Adrenal gland (tissue), 12 donors: ENCODE measurements around the gene SLC9A5. TPM values are rescaled to one million over a fixed set of nuclear protein-coding genes. Genes with fewer than 3 reads are reported as not detected.

Experiments
- DNase-seq, 7 donors: peaks; one replicate each; pipeline ENCODE4 v3.0.0-alpha.2; 2019 to 2020
- H3K27ac ChIP-seq, 5 donors: fragments of 200-600 bp; sonication (generic) in 4 of 5; 1 replicate in 3 of 5; 2 replicates in 2 of 5; pipeline versions ENCODE4 v1.5.1 to v1.8.0; 2016 to 2020; ENCODE audit warnings: mild to moderate bottlenecking in 1 of 5
- H3K27me3 ChIP-seq: fragments of 200-600 bp; 2 replicates; pipeline ENCODE4 v1.8.0; 2021
- H3K36me3 ChIP-seq, 2 donors: fragments of 200-600 bp; replicated peaks in 1 of 2; 1 replicate in 1 of 2; 2 replicates in 1 of 2; pipeline versions ENCODE4 v1.5.1 to v1.8.0; 2018 to 2022
- H3K4me1 ChIP-seq, 2 donors: fragments of 200-600 bp; replicated peaks in 1 of 2; 1 replicate in 1 of 2; 2 replicates in 1 of 2; pipeline versions ENCODE4 v1.5.1 to v1.8.0; 2018 to 2021
- H3K4me3 ChIP-seq, 4 donors: fragments of 200-600 bp; sonication (generic) in 3 of 4; one replicate each; pipeline ENCODE4 v1.5.1; 2016 to 2018
- H3K9me3 ChIP-seq, 3 donors: fragments of 200-600 bp; sonication (generic) in 1 of 3; replicated peaks in 1 of 3; 1 replicate in 2 of 3; 2 replicates in 1 of 3; pipeline versions ENCODE4 v1.5.1 to v1.8.0; 2016 to 2021
- CTCF ChIP-seq, 6 experiments: fragments of 450-650 bp in 4 of 6; fragments of 200-600 bp in 2 of 6; sonication (generic) in 1 of 6; IDR thresholded peaks; 1 replicate in 5 of 6; 2 replicates in 1 of 6; pipeline versions ENCODE4 v1.5.1 to v1.8.0; 2016 to 2021; ENCODE audit warnings: antibody characterized with exemption in 6 of 6, mild to moderate bottlenecking in 2 of 6, moderate library complexity in 1 of 6
- POLR2A ChIP-seq, 2 donors: fragments of 450-650 bp; IDR thresholded peaks; one replicate each; pipeline ENCODE4 v1.6.1; 2017; ENCODE audit warnings: antibody characterized with exemption in 2 of 2, mild to moderate bottlenecking in 2 of 2, moderate library complexity in 1 of 2
- whole genome bisulfite sequencing, 4 donors: extraction: QIAGEN DNeasy Blood & Tissue Kit in 2 of 4; methylation state at CpG; one replicate each; pipeline versions ENCODE4 v1.1.5 to v1.1.7; 2013 to 2017; 5-methylcytosine and 5-hydroxymethylcytosine counted together
- intact Hi-C, 2 donors: fragments of 100-400 bp; cut with DNase I; formaldehyde crosslinking; loops; one replicate each; pipeline versions ENCODE4 v1.14.1 to v1.15.0; 2022 to 2023
- polyA plus RNA-seq, 3 donors: library from polyadenylated mRNA; stranded (reverse); fragments of 200-250 nt in 2 of 3; fragments of 350-450 nt in 1 of 3; fragmentation: Illumina TruSeq in 1 of 3; extraction: RNeasy Lipid Tissue Mini Kit (QIAGEN cat#74804) in 1 of 3; gene quantifications; one replicate each; pipeline ENCODE4 v1.2.3, GENCODE V29; 2013 to 2014
- total RNA-seq, 9 donors: library from RNA; depleted of rRNA in 4 of 9; stranded (reverse); fragments of >200 nt in 4 of 9; fragments of 120-200 nt in 1 of 9; fragmentation: NEBNext Ultra II Directional in 1 of 9; extraction: Animal tissue kit (Norgen Biotek cat#: 25700) in 1 of 9; gene quantifications; one replicate each; pipeline versions ENCODE4 v1.1.0 to v1.2.4, GENCODE V29; 2013 to 2023
- donor health status: healthy with polysubstance abuse.
- donor health status: Bipolar disorder and iron deficiency.
- donor health status: DM: yes; HTN: yes; CAD: no.
- donor health status: DM: no; HTN: no; CAD: no.
- donor health status: DM: no; HTN: no; CAD: no.
- donor health status: DM: yes; HTN: yes; CAD: no.

SLC9A5 gene
- total and polyA plus RNA-seq, 12 donors, result 0.09 to 2.8 (median 0.83) TPM; not detected in 1

GRCh38 chr16:67259705-67260104, 10.9 kb downstream of the SLC9A5 start:
- Histone ChIP-seq H3K36me3 (no peaks in the 10 kb centered on the region), H3K27me3 (peaks cover 5% of the 10 kb centered on the region), H3K4me3 (no peak overlapping the region), H3K9me3 (no peaks in the 10 kb centered on the region), H3K4me1 (no peaks in the 10 kb centered on the region), H3K27ac (no peak overlapping the region)
- TF ChIP-seq CTCF (IDR thresholded peaks at IDR 0.05) (no peak), POLR2A (IDR thresholded peaks at IDR 0.05) (no peak)
- 83 to 90% (median 88%) methylated on average over 10 to 12 of the region's 12 CpGs for WGBS, 4 donors
- DNase-seq, result no peak
- intact Hi-C loops, result no loop called here

DNA sequence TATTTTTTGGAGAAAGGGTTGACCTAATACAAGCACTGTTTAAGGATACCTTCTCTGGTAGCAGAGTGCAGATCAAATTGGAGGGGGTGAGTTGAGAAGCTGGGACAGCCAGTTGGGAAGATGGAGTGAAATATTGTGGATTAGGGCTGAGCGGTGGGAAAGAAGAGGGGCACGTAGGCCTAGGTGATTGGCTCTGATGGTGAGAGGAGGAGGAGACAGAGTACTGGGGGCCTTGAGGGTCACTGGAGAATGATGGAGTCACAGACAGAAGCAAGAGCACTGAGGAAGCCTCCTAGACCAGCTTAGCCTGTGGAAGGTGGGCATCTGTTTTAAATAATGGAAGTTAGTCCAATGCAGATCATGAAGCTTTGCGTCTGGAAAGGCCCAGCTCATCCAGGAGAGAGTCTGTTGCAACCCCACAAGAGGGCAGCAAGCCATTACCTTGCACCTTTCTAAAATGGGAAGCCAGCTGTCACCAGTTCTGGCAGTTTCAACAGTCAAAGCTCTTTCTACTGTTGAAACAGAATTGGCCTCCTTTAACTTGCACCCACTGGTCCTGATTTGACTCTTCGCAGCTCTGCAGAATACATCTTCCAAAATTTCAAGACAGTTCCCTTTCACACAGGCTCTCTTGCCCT, 11.8 kb downstream of the SLC9A5 start:
- WGBS, 4 donors, result 76 to 86% (median 80%) methylated on average over 4 of the region's 4 CpGs
- H3K36me3 ChIP-seq, result no peaks in the 10 kb centered on the region
- intact Hi-C loops, result no loop called here
- peaks cover 5% of the 10 kb centered on the region for H3K27me3 ChIP-seq
- no peaks in the 10 kb centered on the region for H3K4me1 ChIP-seq
- peak in 5 of 7 donors; percentile 42 to 66 (median 59) for DNase-seq
- no peak overlapping the region for H3K4me3 ChIP-seq
- H3K27ac ChIP-seq, result no peak overlapping the region
- peak; percentile 19 to 56 (median 48) for TF ChIP-seq CTCF (IDR thresholded peaks at IDR 0.05)
- no peak for TF ChIP-seq POLR2A (IDR thresholded peaks at IDR 0.05)
- no peaks in the 10 kb centered on the region for H3K9me3 ChIP-seq

GRCh38 chr16:67263201-67263600, 14.4 kb downstream of the SLC9A5 start:
- no peak overlapping the region for H3K4me3 ChIP-seq
- H3K36me3 ChIP-seq, result no peaks in the 10 kb centered on the region
- intact Hi-C loops, result no loop called here
- peaks cover 5% of the 10 kb centered on the region for H3K27me3 ChIP-seq
- no peaks in the 10 kb centered on the region for H3K4me1 ChIP-seq
- H3K27ac ChIP-seq, result no peak overlapping the region
- TF ChIP-seq POLR2A (IDR thresholded peaks at IDR 0.05), result no peak
- no peak for TF ChIP-seq CTCF (IDR thresholded peaks at IDR 0.05)
- whole genome bisulfite sequencing, 4 donors, result 74 to 94% (median 88%) methylated on average over 3 of the region's 3 CpGs
- peak in 1 of 7 donors; percentile 1 for DNase-seq
- no peaks in the 10 kb centered on the region for H3K9me3 ChIP-seq

GRCh38 chr16:67264277-67264676, 15.5 kb downstream of the SLC9A5 start:
- H3K9me3 ChIP-seq, result no peaks in the 10 kb centered on the region
- 81 to 90% (median 82%) methylated on average over 6 to 9 of the region's 9 CpGs for WGBS, 4 donors
- peaks cover 5% of the 10 kb centered on the region for H3K27me3 ChIP-seq
- H3K4me1 ChIP-seq, result no peaks in the 10 kb centered on the region
- peak in 1 of 7 donors; percentile 4 for DNase-seq
- no peak overlapping the region for H3K4me3 ChIP-seq
- no peaks in the 10 kb centered on the region for H3K36me3 ChIP-seq
- TF ChIP-seq POLR2A (IDR thresholded peaks at IDR 0.05) (no peak), CTCF (IDR thresholded peaks at IDR 0.05) (no peak)
- no peak overlapping the region for H3K27ac ChIP-seq
- intact Hi-C loops, result no loop called here
